Effector memory CD8-positive, alpha-beta T cell (primary cell): ENCODE results near the gene PHOX2B.

Source experiments
- ATAC-seq: fragments of 150-1000 bp; cut with Tn5 transposase; replicated peaks from 2 replicates; pipeline ENCODE4 v1.10.0; 2021; ENCODE audit warnings: mild to moderate bottlenecking, moderate library complexity
- DNase-seq, 3 experiments: peaks; one replicate each; pipeline ENCODE4 v3.0.0; 2021
- H3K27ac Mint-ChIP-seq, 2 donors: one replicate each; pipeline ENCODE4 v1.8.0; 2022; ENCODE audit warnings: mild to moderate bottlenecking in 2 of 2, mixed read lengths in 2 of 2, moderate library complexity in 2 of 2
- H3K27me3 Mint-ChIP-seq, 2 donors: one replicate each; pipeline ENCODE4 v1.8.0; 2022; ENCODE audit warnings: mixed read lengths in 2 of 2
- H3K36me3 Mint-ChIP-seq: one replicate; pipeline ENCODE4 v1.8.0; 2022; ENCODE audit warnings: mild to moderate bottlenecking, moderate library complexity, mixed read lengths; ENCODE audit not compliant: insufficient read depth
- H3K4me1 Mint-ChIP-seq, 2 donors: one replicate each; pipeline ENCODE4 v1.8.0; 2022; ENCODE audit warnings: low read depth in 2 of 2, mixed read lengths in 2 of 2
- H3K4me3 Mint-ChIP-seq, 2 donors: one replicate each; pipeline ENCODE4 v1.8.0; 2022; ENCODE audit warnings: mild to moderate bottlenecking in 2 of 2, mixed read lengths in 2 of 2, moderate library complexity in 2 of 2
- H3K9me3 Mint-ChIP-seq, 2 donors: one replicate each; pipeline ENCODE4 v1.8.0; 2022; ENCODE audit warnings: mixed read lengths in 2 of 2
- total RNA-seq, 9 experiments: gene quantifications; one replicate each; lab custom pipeline; 2026; lab: John Stamatoyannopoulos, UW

Gene PHOX2B
- total RNA-seq = 0 to 0.07 (median 0) reads per million in 9 experiments

GRCh38 chr4:41748571-41749475 lies at the start of gene PHOX2B:
Gene PHOX2B (minus strand): TSS chr4:41748725. CDS start chr4:41748610, 115 bp downstream.
- H3K4me3 Mint-ChIP-seq = no peak within 1 kb of the TSS
- H3K9me3 Mint-ChIP-seq = no peaks in the 10 kb centered on the region
- no peak for DNase-seq
- no peaks in the 10 kb centered on the region for H3K4me1 Mint-ChIP-seq
- H3K36me3 Mint-ChIP-seq = no peaks in the 10 kb centered on the region
- H3K27me3 Mint-ChIP-seq = peaks cover 94 to 99% of the 10 kb centered on the region in 2 donors
- no peak within 1 kb of the TSS for H3K27ac Mint-ChIP-seq
- ATAC-seq = no peak

- ATAC-seq (no peak), DNase-seq (no peak)
- H3K27ac Mint-ChIP-seq = no peak overlapping the region
- H3K36me3 Mint-ChIP-seq = no peaks in the 10 kb centered on the region
- H3K4me3 Mint-ChIP-seq = no peak overlapping the region
- peaks cover 0 to 6% of the 10 kb centered on the region in 2 donors for H3K9me3 Mint-ChIP-seq
- H3K27me3 Mint-ChIP-seq = peaks cover 0 to 7% of the 10 kb centered on the region in 2 donors
- no peaks in the 10 kb centered on the region for H3K4me1 Mint-ChIP-seq
Observed at GRCh38 chr4:41797260-41797659, 48.7 kb upstream of the PHOX2B start.

- Mint-ChIP-seq H3K4me1 (no peaks in the 10 kb centered on the region), H3K27ac (no peak overlapping the region), H3K9me3 (peaks cover 0 to under 1% of the 10 kb centered on the region in 2 donors), H3K36me3 (no peaks in the 10 kb centered on the region), H3K27me3 (peaks cover 3 to 12% of the 10 kb centered on the region in 2 donors), H3K4me3 (no peak overlapping the region)
- ATAC-seq (no peak), DNase-seq (no peak)
Observed at GRCh38 chr4:41796545-41797210, 48.2 kb upstream of the PHOX2B start.

GRCh38 chr4:41795796-41796385 lies 47.4 kb upstream of the PHOX2B start:
- Mint-ChIP-seq H3K9me3 (no peaks in the 10 kb centered on the region), H3K36me3 (no peaks in the 10 kb centered on the region)
- ATAC-seq = no peak

GRCh38 chr4:41792166-41792565 lies 43.6 kb upstream of the PHOX2B start:
- Mint-ChIP-seq H3K27ac (no peak overlapping the region), H3K4me3 (no peak overlapping the region), H3K9me3 (no peaks in the 10 kb centered on the region), H3K27me3 (peaks cover 7 to 31% of the 10 kb centered on the region in 2 donors), H3K36me3 (no peaks in the 10 kb centered on the region), H3K4me1 (no peaks in the 10 kb centered on the region)
- no peak for DNase-seq
- no peak for ATAC-seq

More at GRCh38 chr4:41795796-41796385, 47.4 kb upstream of the PHOX2B start:
- H3K27me3 Mint-ChIP-seq = peaks cover 7 to 17% of the 10 kb centered on the region in 2 donors
- H3K4me3 Mint-ChIP-seq = no peak overlapping the region
- H3K4me1 Mint-ChIP-seq = no peaks in the 10 kb centered on the region
- no peak for DNase-seq
- no peak overlapping the region for H3K27ac Mint-ChIP-seq

GRCh38 chr4:41791557-41791956 lies 43.0 kb upstream of the PHOX2B start:
- DNase-seq = no peak
- Mint-ChIP-seq H3K27me3 (peaks cover 10 to 31% of the 10 kb centered on the region in 2 donors), H3K4me1 (no peaks in the 10 kb centered on the region), H3K36me3 (no peaks in the 10 kb centered on the region), H3K9me3 (no peaks in the 10 kb centered on the region), H3K4me3 (no peak overlapping the region), H3K27ac (no peak overlapping the region)
- ATAC-seq = no peak

- no peaks in the 10 kb centered on the region for H3K36me3 Mint-ChIP-seq
- H3K27ac Mint-ChIP-seq = no peak overlapping the region
- H3K4me1 Mint-ChIP-seq = no peaks in the 10 kb centered on the region
- H3K4me3 Mint-ChIP-seq = no peak overlapping the region
- DNase-seq = no peak
- no peak for ATAC-seq
- peaks cover 12 to 30% of the 10 kb centered on the region in 2 donors for H3K27me3 Mint-ChIP-seq
- no peaks in the 10 kb centered on the region for H3K9me3 Mint-ChIP-seq
Observed at GRCh38 chr4:41787931-41788330, 39.4 kb upstream of the PHOX2B start.

- Mint-ChIP-seq H3K4me3 (no peak overlapping the region), H3K9me3 (no peaks in the 10 kb centered on the region), H3K4me1 (no peaks in the 10 kb centered on the region), H3K27ac (no peak overlapping the region), H3K27me3 (peaks cover 5 to 14% of the 10 kb centered on the region in 2 donors), H3K36me3 (no peaks in the 10 kb centered on the region)
- ATAC-seq (no peak), DNase-seq (no peak)
Observed at GRCh38 chr4:41785665-41786064, 37.1 kb upstream of the PHOX2B start.

GRCh38 chr4:41784191-41784979 lies 35.9 kb upstream of the PHOX2B start:
- Mint-ChIP-seq H3K9me3 (no peaks in the 10 kb centered on the region), H3K27me3 (peaks cover 5 to 14% of the 10 kb centered on the region in 2 donors), H3K4me3 (no peak overlapping the region), H3K4me1 (no peaks in the 10 kb centered on the region), H3K36me3 (no peaks in the 10 kb centered on the region), H3K27ac (no peak overlapping the region)
- DNase-seq (no peak), ATAC-seq (no peak)

GRCh38 chr4:41776466-41776865 lies 27.9 kb upstream of the PHOX2B start:
- peaks cover 8 to 14% of the 10 kb centered on the region in 2 donors for H3K27me3 Mint-ChIP-seq
- no peak overlapping the region for H3K4me3 Mint-ChIP-seq
- no peaks in the 10 kb centered on the region for H3K4me1 Mint-ChIP-seq
- H3K27ac Mint-ChIP-seq = no peak overlapping the region
- H3K36me3 Mint-ChIP-seq = no peaks in the 10 kb centered on the region
- no peak for DNase-seq
- no peak for ATAC-seq
- H3K9me3 Mint-ChIP-seq = no peaks in the 10 kb centered on the region

GRCh38 chr4:41763729-41764128 lies 15.2 kb upstream of the PHOX2B start:
- peaks cover 14 to 15% of the 10 kb centered on the region in 2 donors for H3K27me3 Mint-ChIP-seq
- no peak overlapping the region for H3K27ac Mint-ChIP-seq
- ATAC-seq (no peak), DNase-seq (no peak)
- H3K36me3 Mint-ChIP-seq = no peaks in the 10 kb centered on the region
- H3K4me1 Mint-ChIP-seq = no peaks in the 10 kb centered on the region
- H3K4me3 Mint-ChIP-seq = no peak overlapping the region
- H3K9me3 Mint-ChIP-seq = peaks cover 0 to 8% of the 10 kb centered on the region in 2 donors

GRCh38 chr4:41758884-41759283 lies 10.4 kb upstream of the PHOX2B start:
- no peak for ATAC-seq
- DNase-seq = no peak
- no peak overlapping the region for H3K4me3 Mint-ChIP-seq
- H3K36me3 Mint-ChIP-seq = no peaks in the 10 kb centered on the region
- H3K27me3 Mint-ChIP-seq = peaks cover 33 to 35% of the 10 kb centered on the region in 2 donors
- H3K9me3 Mint-ChIP-seq = peaks cover 0 to 8% of the 10 kb centered on the region in 2 donors
- no peaks in the 10 kb centered on the region for H3K4me1 Mint-ChIP-seq
- H3K27ac Mint-ChIP-seq = no peak overlapping the region
